GM18502 (cell line): ENCODE results near the gene RBP7.

Experiments used
- ATAC-seq: cut with Tn5 transposase; IDR thresholded peaks from one replicate; pipeline ENCODE4 v1.9.1; 2021; ENCODE audit warnings: mild to moderate bottlenecking; ENCODE audit not compliant: unreplicated experiment, poor library complexity

Gene RBP7

GRCh38 chr1:10064416-10065343 lies 67.7 kb downstream of the RBP7 start:
- ATAC-seq = no peak

GRCh38 chr1:10065344-10065685 lies 68.3 kb downstream of the RBP7 start:
- ATAC-seq = no peak
